ENCODE results near the gene KRT6A.

DNA sequence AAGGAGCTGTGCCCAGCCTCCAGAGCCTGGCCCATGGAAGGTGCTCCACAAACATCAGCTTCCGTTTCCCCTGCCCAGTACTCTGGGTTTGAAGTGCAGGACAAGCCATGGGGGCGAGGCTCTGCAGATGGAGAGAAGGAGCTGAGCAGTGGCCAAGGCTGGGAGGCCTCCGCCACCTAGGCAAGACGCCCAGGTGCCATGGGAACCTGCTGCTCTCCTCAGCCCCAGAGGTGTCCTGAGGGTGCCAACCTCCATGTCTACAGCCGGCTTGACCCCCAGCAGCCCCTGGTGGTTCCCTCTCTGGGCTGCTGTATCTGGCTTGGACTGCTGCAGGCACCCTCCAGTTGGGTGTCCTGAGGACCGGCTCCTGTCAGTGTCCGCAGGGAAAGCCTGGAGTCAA, 47.5 kb upstream of the KRT6A start:
- TF ChIP-seq RAD21 (IDR thresholded peaks at IDR 0.05; ENCODE audit: insufficient read depth, low read depth, low read length): no peak
- TF ChIP-seq JUNB (IDR thresholded peaks at IDR 0.05): no peak
- TF ChIP-seq CBX5 (IDR thresholded peaks at IDR 0.05; ENCODE audit: low read depth): no peak
- TF ChIP-seq FOXM1 (IDR thresholded peaks at IDR 0.05; ENCODE audit: low read depth, low read length): no peak
- TF ChIP-seq, protein P1, sequence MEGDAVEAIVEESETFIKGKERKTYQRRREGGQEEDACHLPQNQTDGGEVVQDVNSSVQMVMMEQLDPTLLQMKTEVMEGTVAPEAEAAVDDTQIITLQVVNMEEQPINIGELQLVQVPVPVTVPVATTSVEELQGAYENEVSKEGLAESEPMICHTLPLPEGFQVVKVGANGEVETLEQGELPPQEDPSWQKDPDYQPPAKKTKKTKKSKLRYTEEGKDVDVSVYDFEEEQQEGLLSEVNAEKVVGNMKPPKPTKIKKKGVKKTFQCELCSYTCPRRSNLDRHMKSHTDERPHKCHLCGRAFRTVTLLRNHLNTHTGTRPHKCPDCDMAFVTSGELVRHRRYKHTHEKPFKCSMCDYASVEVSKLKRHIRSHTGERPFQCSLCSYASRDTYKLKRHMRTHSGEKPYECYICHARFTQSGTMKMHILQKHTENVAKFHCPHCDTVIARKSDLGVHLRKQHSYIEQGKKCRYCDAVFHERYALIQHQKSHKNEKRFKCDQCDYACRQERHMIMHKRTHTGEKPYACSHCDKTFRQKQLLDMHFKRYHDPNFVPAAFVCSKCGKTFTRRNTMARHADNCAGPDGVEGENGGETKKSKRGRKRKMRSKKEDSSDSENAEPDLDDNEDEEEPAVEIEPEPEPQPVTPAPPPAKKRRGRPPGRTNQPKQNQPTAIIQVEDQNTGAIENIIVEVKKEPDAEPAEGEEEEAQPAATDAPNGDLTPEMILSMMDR (IDR thresholded peaks at IDR 0.05 in 2 of 3, conservative IDR thresholded peaks at IDR 0.05 in 1 of 3; ENCODE audit: control insufficient read depth in 2 of 3, extremely low read depth in 1 of 3, insufficient read depth in 1 of 3, low read depth in 3 of 3, low read length in 3 of 3): no peak
- no peak for TF ChIP-seq EED (IDR thresholded peaks at IDR 0.05; ENCODE audit: low read depth)
- TF ChIP-seq POLR2AphosphoS5 (IDR thresholded peaks at IDR 0.05; ENCODE audit: low read length): no peak
- no peak for TF ChIP-seq YY1 (IDR thresholded peaks at IDR 0.05; ENCODE audit: low read depth, low read length)
- no peak for TF ChIP-seq GABPA (IDR thresholded peaks at IDR 0.05; ENCODE audit: low read depth)
- TF ChIP-seq, protein P2, sequence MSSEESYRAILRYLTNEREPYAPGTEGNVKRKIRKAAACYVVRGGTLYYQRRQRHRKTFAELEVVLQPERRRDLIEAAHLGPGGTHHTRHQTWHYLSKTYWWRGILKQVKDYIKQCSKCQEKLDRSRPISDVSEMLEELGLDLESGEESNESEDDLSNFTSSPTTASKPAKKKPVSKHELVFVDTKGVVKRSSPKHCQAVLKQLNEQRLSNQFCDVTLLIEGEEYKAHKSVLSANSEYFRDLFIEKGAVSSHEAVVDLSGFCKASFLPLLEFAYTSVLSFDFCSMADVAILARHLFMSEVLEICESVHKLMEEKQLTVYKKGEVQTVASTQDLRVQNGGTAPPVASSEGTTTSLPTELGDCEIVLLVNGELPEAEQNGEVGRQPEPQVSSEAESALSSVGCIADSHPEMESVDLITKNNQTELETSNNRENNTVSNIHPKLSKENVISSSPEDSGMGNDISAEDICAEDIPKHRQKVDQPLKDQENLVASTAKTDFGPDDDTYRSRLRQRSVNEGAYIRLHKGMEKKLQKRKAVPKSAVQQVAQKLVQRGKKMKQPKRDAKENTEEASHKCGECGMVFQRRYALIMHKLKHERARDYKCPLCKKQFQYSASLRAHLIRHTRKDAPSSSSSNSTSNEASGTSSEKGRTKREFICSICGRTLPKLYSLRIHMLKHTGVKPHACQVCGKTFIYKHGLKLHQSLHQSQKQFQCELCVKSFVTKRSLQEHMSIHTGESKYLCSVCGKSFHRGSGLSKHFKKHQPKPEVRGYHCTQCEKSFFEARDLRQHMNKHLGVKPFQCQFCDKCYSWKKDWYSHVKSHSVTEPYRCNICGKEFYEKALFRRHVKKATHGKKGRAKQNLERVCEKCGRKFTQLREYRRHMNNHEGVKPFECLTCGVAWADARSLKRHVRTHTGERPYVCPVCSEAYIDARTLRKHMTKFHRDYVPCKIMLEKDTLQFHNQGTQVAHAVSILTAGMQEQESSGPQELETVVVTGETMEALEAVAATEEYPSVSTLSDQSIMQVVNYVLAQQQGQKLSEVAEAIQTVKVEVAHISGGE (CRISPR knock-in tag; IDR thresholded peaks at IDR 0.05): no peak
- no peak for TF ChIP-seq POLR2A (IDR thresholded peaks at IDR 0.05; ENCODE audit: low read depth, low read length)
- TF ChIP-seq, protein P3, sequence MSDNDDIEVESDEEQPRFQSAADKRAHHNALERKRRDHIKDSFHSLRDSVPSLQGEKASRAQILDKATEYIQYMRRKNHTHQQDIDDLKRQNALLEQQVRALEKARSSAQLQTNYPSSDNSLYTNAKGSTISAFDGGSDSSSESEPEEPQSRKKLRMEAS (IDR thresholded peaks at IDR 0.05; ENCODE audit: low read depth, low read length): no peak
- no peak for TF ChIP-seq ZNF274 (IDR thresholded peaks at IDR 0.05; ENCODE audit: insufficient read depth, insufficient read length)

All from GM12878 (cell line).